Left lung (tissue), 10 donors: ENCODE data around the gene ASB13. TPM values are rescaled to one million over a fixed set of nuclear protein-coding genes. Genes with fewer than 3 reads are reported as not detected.

Experiments used
- ATAC-seq: fragments of 200-7000 bp; cut with Tn5 transposase; one replicate; pipeline ENCODE4 v1.9.1; 2020; ENCODE audit warnings: moderate library complexity
- DNase-seq, 4 donors: peaks; one replicate each; pipeline ENCODE4 v3.0.0-alpha.2; 2013 to 2020
- H3K27ac ChIP-seq, 2 donors: fragments of 200-600 bp; sonication (generic) in 1 of 2; one replicate each; pipeline versions ENCODE4 v1.5.0 to v1.8.0; 2020 to 2021
- H3K27me3 ChIP-seq, 2 donors: fragments of 200-600 bp; sonication (generic) in 1 of 2; one replicate each; pipeline versions ENCODE4 v1.5.0 to v1.8.0; 2020 to 2021
- H3K36me3 ChIP-seq, 2 donors: fragments of 200-600 bp; sonication (generic) in 1 of 2; one replicate each; pipeline versions ENCODE4 v1.5.0 to v1.8.0; 2020 to 2021
- H3K4me1 ChIP-seq, 2 donors: fragments of 200-600 bp; one replicate each; pipeline ENCODE4 v1.8.0; 2021
- H3K4me3 ChIP-seq, 2 donors: fragments of 200-600 bp; sonication (generic) in 1 of 2; one replicate each; pipeline versions ENCODE4 v1.5.0 to v1.8.0; 2020 to 2021; ENCODE audit warnings: mild to moderate bottlenecking in 1 of 2
- H3K9me3 ChIP-seq, 2 donors: fragments of 200-600 bp; sonication (generic) in 1 of 2; one replicate each; pipeline versions ENCODE4 v1.5.0 to v1.8.0; 2020 to 2021
- intact Hi-C, 2 donors: fragments of 100-400 bp; cut with DNase I; formaldehyde crosslinking; loops; one replicate each; pipeline versions ENCODE4 v1.11.2 to v1.14.2; 2022
- polyA plus RNA-seq, 6 donors: library from polyadenylated mRNA; unstranded; fragments of 120-200 nt; gene quantifications; one replicate each; pipeline ENCODE4 v1.2.1, GENCODE V29; 2013; ENCODE audit not compliant: insufficient read length in 6 of 6
- total RNA-seq, 2 donors: library from RNA; stranded (reverse); fragmentation: NEBNext Ultra II Directional; extraction: Animal tissue kit (Norgen Biotek cat#: 25700); gene quantifications; one replicate each; pipeline ENCODE4 v1.2.1, GENCODE V29; 2021
- TF ChIP-seq, protein P1 (sequence below), 2 donors: fragments of 200-600 bp; sonication (generic) in 1 of 2; IDR thresholded peaks; one replicate each; pipeline versions ENCODE4 v1.5.0 to v1.8.0; 2021; ENCODE audit warnings: antibody characterized with exemption in 2 of 2
- donor health status: DM: no; HTN: yes; CAD: no.
- donor health status: DM: no; HTN: no; CAD: no.

The ASB13 gene
- total and polyA plus RNA-seq, 8 donors = 9.0 to 19.6 (median 11.6) TPM

- peaks cover 0 to 21% of the 10 kb centered on the region in 2 donors for H3K4me1 ChIP-seq
- no peaks in the 10 kb centered on the region for H3K27me3 ChIP-seq
- H3K27ac ChIP-seq = no peak overlapping the region
- H3K4me3 ChIP-seq = no peak overlapping the region
- intact Hi-C loops = no loop called here
- DNase-seq (no peak), ATAC-seq (no peak)
- no peaks in the 10 kb centered on the region for H3K9me3 ChIP-seq
- no peaks in the 10 kb centered on the region for H3K36me3 ChIP-seq
- TF ChIP-seq, protein P1, sequence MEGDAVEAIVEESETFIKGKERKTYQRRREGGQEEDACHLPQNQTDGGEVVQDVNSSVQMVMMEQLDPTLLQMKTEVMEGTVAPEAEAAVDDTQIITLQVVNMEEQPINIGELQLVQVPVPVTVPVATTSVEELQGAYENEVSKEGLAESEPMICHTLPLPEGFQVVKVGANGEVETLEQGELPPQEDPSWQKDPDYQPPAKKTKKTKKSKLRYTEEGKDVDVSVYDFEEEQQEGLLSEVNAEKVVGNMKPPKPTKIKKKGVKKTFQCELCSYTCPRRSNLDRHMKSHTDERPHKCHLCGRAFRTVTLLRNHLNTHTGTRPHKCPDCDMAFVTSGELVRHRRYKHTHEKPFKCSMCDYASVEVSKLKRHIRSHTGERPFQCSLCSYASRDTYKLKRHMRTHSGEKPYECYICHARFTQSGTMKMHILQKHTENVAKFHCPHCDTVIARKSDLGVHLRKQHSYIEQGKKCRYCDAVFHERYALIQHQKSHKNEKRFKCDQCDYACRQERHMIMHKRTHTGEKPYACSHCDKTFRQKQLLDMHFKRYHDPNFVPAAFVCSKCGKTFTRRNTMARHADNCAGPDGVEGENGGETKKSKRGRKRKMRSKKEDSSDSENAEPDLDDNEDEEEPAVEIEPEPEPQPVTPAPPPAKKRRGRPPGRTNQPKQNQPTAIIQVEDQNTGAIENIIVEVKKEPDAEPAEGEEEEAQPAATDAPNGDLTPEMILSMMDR (IDR thresholded peaks at IDR 0.05) = no peak
These were observed 42.0 kb upstream of the ASB13 start for GRCh38 chr10:5708356-5708755.

GRCh38 chr10:5698062-5698461 is 31.7 kb upstream of the ASB13 start:
- Histone ChIP-seq H3K27me3 (no peaks in the 10 kb centered on the region), H3K36me3 (no peaks in the 10 kb centered on the region), H3K4me1 (peaks cover 0 to 17% of the 10 kb centered on the region in 2 donors), H3K9me3 (no peaks in the 10 kb centered on the region), H3K27ac (no peak overlapping the region), H3K4me3 (no peak overlapping the region)
- ATAC-seq (no peak), DNase-seq (no peak)
- intact Hi-C loops = no loop called here
- TF ChIP-seq, protein P1 (IDR thresholded peaks at IDR 0.05) = no peak

- H3K4me1 ChIP-seq = peaks cover 0 to 24% of the 10 kb centered on the region in 2 donors
- intact Hi-C loops = no loop called here
- ATAC-seq = no peak
These were observed 30.9 kb upstream of the ASB13 start for GRCh38 chr10:5697342-5697741.

GRCh38 chr10:5694573-5694972 is 28.2 kb upstream of the ASB13 start:
- Histone ChIP-seq H3K27ac (no peak overlapping the region), H3K9me3 (no peaks in the 10 kb centered on the region), H3K4me3 (no peak overlapping the region), H3K4me1 (peaks cover 0 to 33% of the 10 kb centered on the region in 2 donors), H3K27me3 (no peaks in the 10 kb centered on the region), H3K36me3 (no peaks in the 10 kb centered on the region)
- ATAC-seq (no peak), DNase-seq (no peak)
- intact Hi-C loops = no loop called here
- TF ChIP-seq, protein P1 (IDR thresholded peaks at IDR 0.05) = no peak

More at GRCh38 chr10:5697342-5697741, 30.9 kb upstream of the ASB13 start:
- TF ChIP-seq, protein P1 (IDR thresholded peaks at IDR 0.05) = no peak
- Histone ChIP-seq H3K9me3 (no peaks in the 10 kb centered on the region), H3K4me3 (no peak overlapping the region), H3K27ac (no peak overlapping the region), H3K27me3 (no peaks in the 10 kb centered on the region), H3K36me3 (no peaks in the 10 kb centered on the region)
- no peak for DNase-seq

- peak; percentile 96 for ATAC-seq
- intact Hi-C loops = no loop called here
These were observed 26.3 kb upstream of the ASB13 start for GRCh38 chr10:5692461-5693358.

More at GRCh38 chr10:5692461-5693358, 26.3 kb upstream of the ASB13 start:
- no peaks in the 10 kb centered on the region for H3K9me3 ChIP-seq
- peak overlapping the region; percentile 21 to 33 for H3K4me3 ChIP-seq
- peak overlapping the region in 1 of 2 donors; percentile 34 for H3K27ac ChIP-seq
- peak; percentile 39 to 92 (median 64) for DNase-seq
- TF ChIP-seq, protein P1 (IDR thresholded peaks at IDR 0.05) = no peak
- H3K36me3 ChIP-seq = no peaks in the 10 kb centered on the region
- no peaks in the 10 kb centered on the region for H3K27me3 ChIP-seq
- H3K4me1 ChIP-seq = peaks cover 0 to 33% of the 10 kb centered on the region in 2 donors
